HT1080 (cell line): ENCODE measurements around the gene MS4A1. TPM values are rescaled to one million over a fixed set of nuclear protein-coding genes. Genes with fewer than 3 reads are reported as not detected.
"Not testable (repeated sequence)": the region's sequence is repeated elsewhere in the genome, so short reads cannot be mapped to it uniquely, and the experiment has no call there.

Experiments used
- DNase-seq: peaks from one replicate; pipeline ENCODE4 v3.0.0-alpha.2; 2015; ENCODE audit warnings: low read depth
- polyA plus RNA-seq, 2 experiments: library from polyadenylated mRNA; depleted of rRNA; stranded (reverse); fragments of >200 nt; gene quantifications; 2 replicates each; pipeline ENCODE4 v1.2.3, GENCODE V29; 2015
- total RNA-seq: library from RNA; depleted of rRNA; stranded (reverse); fragments of >200 nt; shearing (Covaris generic); gene quantifications from 2 replicates; pipeline ENCODE4 v1.2.3, GENCODE V29; 2014; rRNA removed

Gene MS4A1
- not detected in 2 replicates for total RNA-seq
- polyA plus RNA-seq (2015; cell fraction: cytosol; rRNA removed): not detected in 2 replicates
- polyA plus RNA-seq (2015; cell fraction: nucleus; rRNA removed): not detected in 2 replicates

GRCh38 chr11:60455531-60456042 lies at the start of gene MS4A1:
Gene MS4A1, plus strand, starts transcription at chr11:60455847. Its CDS starts 6,528 bp downstream, at chr11:60462375.
- no peak for DNase-seq

- DNase-seq: no peak
Observed at GRCh38 chr11:60420015-60420414, 35.6 kb upstream of the MS4A1 start.

- no peak for DNase-seq
Observed at GRCh38 chr11:60422609-60423008, 33.0 kb upstream of the MS4A1 start.

GRCh38 chr11:60428517-60428916 lies 27.1 kb upstream of the MS4A1 start:
- peak; percentile 68 for DNase-seq

GRCh38 chr11:60429272-60429671 lies 26.4 kb upstream of the MS4A1 start, which contains the start of gene MS4A5:
Gene MS4A5, plus strand, starts transcription at chr11:60429572. Its CDS starts 103 bp downstream, at chr11:60429675.
- DNase-seq: no peak

GRCh38 chr11:60431251-60431650 lies 24.4 kb upstream of the MS4A1 start:
- no peak for DNase-seq

- DNase-seq: no peak
Observed at GRCh38 chr11:60433401-60433800, 22.2 kb upstream of the MS4A1 start.

GRCh38 chr11:60447070-60447469 lies 8.6 kb upstream of the MS4A1 start:
- DNase-seq: no peak

GRCh38 chr11:60447846-60448245 lies 7.8 kb upstream of the MS4A1 start:
- no peak for DNase-seq

GRCh38 chr11:60451185-60451584 lies 4.5 kb upstream of the MS4A1 start:
- DNase-seq: not testable (repeated sequence)

- no peak for DNase-seq
Observed at GRCh38 chr11:60454212-60454611, 1.4 kb upstream of the MS4A1 start.

GRCh38 chr11:60457576-60457975 lies 1.9 kb downstream of the MS4A1 start:
- no peak for DNase-seq

GRCh38 chr11:60459345-60459744 lies 3.7 kb downstream of the MS4A1 start:
- no peak for DNase-seq

- DNase-seq: no peak
Observed at GRCh38 chr11:60468829-60469228, 13.2 kb downstream of the MS4A1 start.

GRCh38 chr11:60469723-60470122 lies 14.1 kb downstream of the MS4A1 start:
- no peak for DNase-seq

- no peak for DNase-seq
Observed at GRCh38 chr11:60477035-60477445, 21.4 kb downstream of the MS4A1 start.

GRCh38 chr11:60482361-60482760 lies 26.7 kb downstream of the MS4A1 start:
- no peak for DNase-seq

GRCh38 chr11:60485987-60486386 lies 30.3 kb downstream of the MS4A1 start:
- DNase-seq: peak; percentile 50

- no peak for DNase-seq
Observed at GRCh38 chr11:60492488-60493009, 36.9 kb downstream of the MS4A1 start, which contains the start of gene MS4A12. Gene MS4A12, plus strand, starts transcription at chr11:60492778. Its CDS starts 4,541 bp downstream, at chr11:60497319.

GRCh38 chr11:60493454-60493853 lies 37.8 kb downstream of the MS4A1 start:
- no peak for DNase-seq

- no peak for DNase-seq
Observed at GRCh38 chr11:60498399-60498798, 42.8 kb downstream of the MS4A1 start.

GRCh38 chr11:60498853-60499252 lies 43.2 kb downstream of the MS4A1 start:
- DNase-seq: peak; percentile 7

- no peak for DNase-seq
Observed at GRCh38 chr11:60500276-60500910, 44.7 kb downstream of the MS4A1 start.
